GM18907 (cell line): ENCODE data around the gene SPRTN.

ENCODE experiments used
- ATAC-seq: cut with Tn5 transposase; IDR thresholded peaks from one replicate; pipeline ENCODE4 v1.9.1; 2021; ENCODE audit warnings: mild to moderate bottlenecking, moderate library complexity; ENCODE audit not compliant: unreplicated experiment

Gene SPRTN

GRCh38 chr1:231338270-231339128, at the start of gene SPRTN:
SPRTN (plus strand) TSS chr1:231338293; CDS start chr1:231338384, 91 bp downstream.
- ATAC-seq: no peak

GRCh38 chr1:231295938-231296337, 42.2 kb upstream of the SPRTN start:
- no peak for ATAC-seq

GRCh38 chr1:231301990-231302389, 36.1 kb upstream of the SPRTN start:
- ATAC-seq: no peak

- no peak for ATAC-seq
Measured at GRCh38 chr1:231310391-231310934, 27.6 kb upstream of the SPRTN start.

GRCh38 chr1:231311720-231312431, 26.2 kb upstream of the SPRTN start:
- no peak for ATAC-seq

- ATAC-seq: no peak
Measured at GRCh38 chr1:231312432-231312788, 25.7 kb upstream of the SPRTN start.

GRCh38 chr1:231313661-231314060, 24.4 kb upstream of the SPRTN start:
- no peak for ATAC-seq

GRCh38 chr1:231315887-231316286, 22.2 kb upstream of the SPRTN start:
- peak; percentile 77 for ATAC-seq

- no peak for ATAC-seq
Measured at GRCh38 chr1:231317306-231318014, 20.6 kb upstream of the SPRTN start.

- ATAC-seq: no peak
Measured at GRCh38 chr1:231318015-231318355, 20.1 kb upstream of the SPRTN start.

GRCh38 chr1:231318568-231318967, 19.5 kb upstream of the SPRTN start:
- ATAC-seq: no peak

GRCh38 chr1:231319080-231319479, 19.0 kb upstream of the SPRTN start:
- ATAC-seq: no peak

GRCh38 chr1:231322880-231323530, 15.1 kb upstream of the SPRTN start:
- no peak for ATAC-seq

- ATAC-seq: no peak
Measured at GRCh38 chr1:231324660-231325059, 13.4 kb upstream of the SPRTN start.

- ATAC-seq: no peak
Measured at GRCh38 chr1:231326248-231326647, 11.8 kb upstream of the SPRTN start.

- ATAC-seq: no peak
Measured at GRCh38 chr1:231327617-231328016, 10.5 kb upstream of the SPRTN start.

- no peak for ATAC-seq
Measured at GRCh38 chr1:231329483-231329882, 8.6 kb upstream of the SPRTN start.

GRCh38 chr1:231332761-231333160, 5.3 kb upstream of the SPRTN start:
- ATAC-seq: no peak

GRCh38 chr1:231334079-231334666, 3.9 kb upstream of the SPRTN start:
- peak; percentile 26 for ATAC-seq

GRCh38 chr1:231334952-231335351, 3.1 kb upstream of the SPRTN start:
- ATAC-seq: no peak
